Measurements from ENCODE around the gene SACM1L. TPM values are rescaled to one million over a fixed set of nuclear protein-coding genes. Genes with fewer than 3 reads are reported as not detected.

SACM1L gene
- total RNA-seq, 2 experiments from 2014 or later, result 57.6 to 61.3 TPM

Other genes starting within 250 kb of the SACM1L start
- gene LIMD1, start 94.6 kb upstream of the SACM1L start, total RNA-seq, result 10 to 100 TPM; 45.1 to 47.7 TPM
- not detected for gene SLC6A20, start 107.1 kb downstream of the SACM1L start, total RNA-seq
- 1 to 10 TPM; 6.3 to 7.7 TPM for gene LZTFL1, start 152.7 kb downstream of the SACM1L start, total RNA-seq
- under 1 TPM in 1 of 2 experiments, not detected in 1; 0.15 TPM for gene CCR9, start 197.1 kb downstream of the SACM1L start, total RNA-seq